Large intestine (tissue), 1 donor: ENCODE results near the gene MSI2. TPM values are rescaled to one million over a fixed set of nuclear protein-coding genes. Genes with fewer than 3 reads are reported as not detected.

Experiments used
- polyA plus RNA-seq: library from polyadenylated mRNA; unstranded; fragments of 120-200 nt; gene quantifications from one replicate; pipeline ENCODE4 v1.2.1, GENCODE V29; 2013

MSI2 gene
- polyA plus RNA-seq, 1 donor: 46.1 TPM

Other genes with a start within 250 kb of the MSI2 start
- 78.8 TPM for gene AKAP1, start 171.3 kb upstream of the MSI2 start, polyA plus RNA-seq